ENCODE data around the gene ATP5PO. TPM values are rescaled to one million over a fixed set of nuclear protein-coding genes. Genes with fewer than 3 reads are reported as not detected.
A peak's percentile ranks its signal among the peaks of the same experiment; 100 is the strongest.

ATP5PO gene
- total RNA-seq, 2 experiments from 2014 or later: 210 to 227 TPM

DNA sequence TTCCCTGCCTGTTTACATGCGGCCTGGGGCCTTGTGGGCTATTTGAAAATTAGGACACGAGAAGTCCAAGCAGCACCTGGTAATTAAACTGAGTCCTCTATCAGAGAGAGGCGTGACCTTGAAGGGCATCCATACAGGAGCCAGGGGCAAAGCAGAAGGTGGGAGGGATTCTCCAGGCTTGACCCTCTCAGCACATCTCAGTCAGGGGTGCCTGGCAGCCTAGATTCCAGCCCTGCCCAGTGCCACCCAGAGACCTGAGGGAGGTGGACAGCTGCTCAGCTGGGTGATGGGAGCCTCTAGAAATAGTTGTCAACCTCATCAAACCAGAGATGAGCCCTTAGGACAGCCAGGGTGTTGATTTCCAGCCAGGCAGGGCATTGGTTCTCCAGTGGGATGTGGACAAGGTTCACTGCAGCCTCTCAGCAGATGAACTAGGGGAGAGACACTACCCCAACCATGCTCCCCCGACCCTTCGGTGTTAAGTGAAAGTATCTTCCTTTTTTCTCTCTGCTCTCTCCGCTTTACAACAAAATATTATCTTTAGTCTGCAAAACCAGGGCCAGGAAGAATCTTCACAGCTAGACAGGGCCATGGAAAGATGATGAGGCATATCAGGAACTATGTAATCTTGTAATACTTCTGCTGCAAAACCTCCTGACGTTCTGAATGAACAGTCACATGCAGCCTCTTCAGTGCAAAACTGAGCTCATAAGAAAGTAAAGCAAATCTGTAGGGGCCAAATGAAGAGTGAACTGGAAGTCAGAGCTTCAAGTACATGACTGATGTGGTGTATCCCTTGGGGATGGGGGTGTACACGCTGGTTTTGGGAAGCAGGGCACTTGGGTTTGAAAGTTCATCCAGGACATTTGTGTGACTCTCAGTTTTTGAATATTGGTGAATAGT lies 35.9 kb upstream of the ATP5PO start:
- peaks cover 41% of the 10 kb centered on the region for H3K4me1 ChIP-seq (ENCODE audit: insufficient read depth, low read length, poor library complexity, severe bottlenecking)
- H4K20me1 ChIP-seq (ENCODE audit: insufficient read depth, low read length): no peaks in the 10 kb centered on the region
- no peak overlapping the region for H3K4me3 ChIP-seq (ENCODE audit: low read depth, low read length, poor library complexity, severe bottlenecking)

DNA sequence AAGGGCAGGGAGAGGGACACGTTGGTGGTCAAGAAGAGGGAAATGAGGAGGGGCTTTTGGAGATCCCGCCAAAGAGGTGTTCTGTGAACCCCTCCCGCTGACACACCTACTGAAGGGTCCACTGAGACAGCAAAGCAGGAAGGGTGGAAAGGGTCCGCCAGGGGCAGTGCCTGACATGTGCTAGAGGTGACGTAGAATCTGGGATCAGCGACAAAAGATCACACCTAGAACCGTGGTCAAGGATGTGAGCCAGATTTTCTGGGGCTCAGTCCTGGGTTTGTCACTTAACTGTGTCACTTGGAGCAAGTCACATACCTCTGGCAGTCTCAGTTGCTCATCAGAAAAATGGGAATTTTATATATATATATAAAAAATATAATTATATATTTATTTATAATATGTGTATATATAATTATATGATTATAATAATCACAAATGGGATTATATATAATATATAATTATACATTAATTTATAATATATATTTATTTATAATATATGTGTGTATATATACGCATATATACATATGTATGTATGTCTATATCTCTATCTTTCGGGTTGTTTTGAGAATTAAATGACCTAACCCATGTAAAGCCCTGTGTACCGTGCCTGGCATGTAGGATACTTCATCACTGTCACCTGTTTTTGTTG lies 35.0 kb upstream of the ATP5PO start:
- POLR2A ChIA-PET: interaction anchor here (0.6 to 0.7 kb wide), 2 partner anchors 39 to 108 kb away, joined by 3 to 5 read pairs; no protein-coding TSS in a partner anchor
- Histone ChIP-seq H3K27ac (ENCODE audit: low read depth, low read length, poor library complexity, severe bottlenecking) (no peak overlapping the region), H2AFZ (ENCODE audit: low read length) (no peak overlapping the region; the same call in 1 of the 2 replicates), H3K4me2 (ENCODE audit: low read length) (peak overlapping the region; percentile 57; the same call in 1 of the 2 replicates), H4K20me1 (ENCODE audit: insufficient read depth, low read length) (no peaks in the 10 kb centered on the region), H3K9me2 (ENCODE audit: insufficient read depth, low read length) (no peaks in the 10 kb centered on the region), H3K4me3 (ENCODE audit: low read depth, low read length, poor library complexity, severe bottlenecking) (no peak overlapping the region), H3K4me1 (ENCODE audit: insufficient read depth, low read length, poor library complexity, severe bottlenecking) (peaks cover 41% of the 10 kb centered on the region), H3K79me2 (ENCODE audit: insufficient read depth, low read depth, low read length) (no peaks in the 10 kb centered on the region; the same call in 1 of the 2 replicates), H3K9me3 (ENCODE audit: low read length) (no peaks in the 10 kb centered on the region; the same call in 1 of the 2 replicates), H3K36me3 (ENCODE audit: insufficient read depth, low read length) (no peaks in the 10 kb centered on the region)
- CTCF ChIA-PET (ENCODE audit: unreplicated experiment): no interaction called here
- no peak for DNase-seq (ENCODE audit: low spot score)
- TF ChIP-seq EZH2phosphoT487 (IDR thresholded peaks at IDR 0.05; ENCODE audit: borderline replicate concordance, low read depth, low read length): no peak
- TF ChIP-seq, protein P1, sequence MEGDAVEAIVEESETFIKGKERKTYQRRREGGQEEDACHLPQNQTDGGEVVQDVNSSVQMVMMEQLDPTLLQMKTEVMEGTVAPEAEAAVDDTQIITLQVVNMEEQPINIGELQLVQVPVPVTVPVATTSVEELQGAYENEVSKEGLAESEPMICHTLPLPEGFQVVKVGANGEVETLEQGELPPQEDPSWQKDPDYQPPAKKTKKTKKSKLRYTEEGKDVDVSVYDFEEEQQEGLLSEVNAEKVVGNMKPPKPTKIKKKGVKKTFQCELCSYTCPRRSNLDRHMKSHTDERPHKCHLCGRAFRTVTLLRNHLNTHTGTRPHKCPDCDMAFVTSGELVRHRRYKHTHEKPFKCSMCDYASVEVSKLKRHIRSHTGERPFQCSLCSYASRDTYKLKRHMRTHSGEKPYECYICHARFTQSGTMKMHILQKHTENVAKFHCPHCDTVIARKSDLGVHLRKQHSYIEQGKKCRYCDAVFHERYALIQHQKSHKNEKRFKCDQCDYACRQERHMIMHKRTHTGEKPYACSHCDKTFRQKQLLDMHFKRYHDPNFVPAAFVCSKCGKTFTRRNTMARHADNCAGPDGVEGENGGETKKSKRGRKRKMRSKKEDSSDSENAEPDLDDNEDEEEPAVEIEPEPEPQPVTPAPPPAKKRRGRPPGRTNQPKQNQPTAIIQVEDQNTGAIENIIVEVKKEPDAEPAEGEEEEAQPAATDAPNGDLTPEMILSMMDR (conservative IDR thresholded peaks at IDR 0.05; ENCODE audit: low read length): no peak
- BruUV-seq (replicated peaks): no TSS peak
- intact Hi-C loops (cut with micrococcal nuclease; ENCODE audit: unreplicated experiment): no loop called here

More for the DNA sequence above, 35.9 kb upstream of the ATP5PO start:
- TF ChIP-seq, protein P1 (conservative IDR thresholded peaks at IDR 0.05; ENCODE audit: low read length): no peak
- TF ChIP-seq EZH2phosphoT487 (IDR thresholded peaks at IDR 0.05; ENCODE audit: borderline replicate concordance, low read depth, low read length): no peak
- H3K9me2 ChIP-seq (ENCODE audit: insufficient read depth, low read length): no peaks in the 10 kb centered on the region
- H3K27ac ChIP-seq (ENCODE audit: low read depth, low read length, poor library complexity, severe bottlenecking): no peak overlapping the region
- POLR2A ChIA-PET: interaction anchor here (0.7 kb wide), 1 partner anchor 1860 kb away, joined by 5 read pairs; no protein-coding TSS in a partner anchor
- H2AFZ ChIP-seq (ENCODE audit: low read length): peak overlapping the region; percentile 78
- H3K9me3 ChIP-seq (ENCODE audit: low read length): no peaks in the 10 kb centered on the region; the same call in 1 of the 2 replicates
- H3K79me2 ChIP-seq (ENCODE audit: insufficient read depth, low read depth, low read length): no peaks in the 10 kb centered on the region; the same call in 1 of the 2 replicates
- DNase-seq (ENCODE audit: low spot score): peak; percentile 18
- CTCF ChIA-PET (ENCODE audit: unreplicated experiment): no interaction called here
- no TSS peak for BruUV-seq (replicated peaks)
- intact Hi-C loops (cut with micrococcal nuclease; ENCODE audit: unreplicated experiment): no loop called here
- H3K36me3 ChIP-seq (ENCODE audit: insufficient read depth, low read length): no peaks in the 10 kb centered on the region
- peak overlapping the region; percentile 39 for H3K4me2 ChIP-seq (ENCODE audit: low read length)

Measured in OCI-LY7 (cell line).